ENCODE results near the gene ANKDD1A.

Gene ANKDD1A

DNA sequence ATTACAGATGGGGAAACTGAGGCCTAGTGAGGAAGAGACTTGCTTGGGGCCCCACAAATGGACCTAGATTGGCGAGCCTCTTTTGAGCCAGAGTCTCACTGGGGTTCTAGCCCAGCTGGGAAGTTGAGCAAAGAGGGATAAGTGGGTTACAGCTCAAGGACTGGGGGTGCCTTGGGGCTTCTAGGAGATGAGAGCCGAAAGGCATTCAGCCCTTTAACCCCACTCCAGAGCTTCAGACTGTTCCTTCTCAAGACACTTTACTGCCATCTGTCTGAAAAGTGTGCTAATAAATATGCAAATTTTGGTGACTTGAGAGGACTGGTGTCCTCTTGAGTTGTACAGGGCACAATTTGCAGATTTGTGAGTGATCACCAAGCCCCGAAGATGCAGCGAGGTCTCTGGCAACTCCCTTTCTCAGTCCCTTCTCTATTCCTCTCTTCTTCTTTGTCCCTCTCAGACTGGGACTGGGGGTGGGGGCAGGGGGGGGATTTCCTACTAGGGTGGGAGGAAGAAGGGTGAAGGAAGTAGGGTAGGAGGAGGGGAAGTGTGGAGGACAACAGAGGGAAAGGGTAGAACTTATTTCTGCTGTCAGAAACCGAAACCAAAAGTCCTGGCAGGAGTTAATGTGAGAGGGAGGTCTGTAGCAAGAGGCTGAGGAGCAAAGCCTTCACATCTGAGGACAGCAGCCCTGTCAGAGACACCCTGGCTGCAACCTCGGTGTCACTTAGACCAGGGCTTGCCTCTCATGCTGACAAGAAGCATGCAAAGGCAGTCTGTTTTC, 16.2 kb upstream of the ANKDD1A start:
- DNase-seq (ENCODE audit: low read depth in 2 of 2): no peak

DNA sequence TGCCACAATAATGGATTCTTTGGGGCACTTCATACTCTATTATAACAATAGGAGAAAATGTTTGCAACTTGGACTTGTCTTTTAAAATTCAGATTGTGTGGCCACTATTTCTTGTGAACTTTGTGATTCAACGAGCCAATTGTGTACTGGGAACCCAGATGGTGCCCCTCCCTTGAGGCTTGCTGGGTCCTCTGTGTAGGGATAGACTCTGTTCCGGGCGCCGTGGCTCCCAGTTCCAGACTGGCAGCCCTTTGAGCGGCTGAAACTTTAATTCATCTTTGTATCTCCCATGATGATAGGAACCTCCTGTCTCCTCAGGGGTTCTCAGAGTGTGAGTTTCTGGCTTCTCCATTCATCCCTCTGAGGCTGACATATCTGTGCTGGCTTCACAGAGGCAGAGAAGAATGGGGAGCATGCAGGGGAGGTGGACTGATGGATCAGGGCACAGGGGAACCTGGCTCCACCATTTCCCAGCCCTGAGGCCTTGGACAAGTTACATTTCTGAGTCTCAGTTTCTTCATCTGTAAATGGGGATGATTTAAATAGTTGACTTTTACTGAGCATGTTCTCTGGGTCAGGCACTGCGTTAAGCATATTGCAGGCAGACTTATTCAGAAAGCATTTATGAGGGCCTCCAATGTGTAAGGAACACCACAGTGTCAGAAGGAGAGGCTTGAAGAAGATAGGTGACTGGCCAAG, 15.2 kb upstream of the ANKDD1A start:
- DNase-seq (ENCODE audit: low read depth in 2 of 2): no peak

DNA sequence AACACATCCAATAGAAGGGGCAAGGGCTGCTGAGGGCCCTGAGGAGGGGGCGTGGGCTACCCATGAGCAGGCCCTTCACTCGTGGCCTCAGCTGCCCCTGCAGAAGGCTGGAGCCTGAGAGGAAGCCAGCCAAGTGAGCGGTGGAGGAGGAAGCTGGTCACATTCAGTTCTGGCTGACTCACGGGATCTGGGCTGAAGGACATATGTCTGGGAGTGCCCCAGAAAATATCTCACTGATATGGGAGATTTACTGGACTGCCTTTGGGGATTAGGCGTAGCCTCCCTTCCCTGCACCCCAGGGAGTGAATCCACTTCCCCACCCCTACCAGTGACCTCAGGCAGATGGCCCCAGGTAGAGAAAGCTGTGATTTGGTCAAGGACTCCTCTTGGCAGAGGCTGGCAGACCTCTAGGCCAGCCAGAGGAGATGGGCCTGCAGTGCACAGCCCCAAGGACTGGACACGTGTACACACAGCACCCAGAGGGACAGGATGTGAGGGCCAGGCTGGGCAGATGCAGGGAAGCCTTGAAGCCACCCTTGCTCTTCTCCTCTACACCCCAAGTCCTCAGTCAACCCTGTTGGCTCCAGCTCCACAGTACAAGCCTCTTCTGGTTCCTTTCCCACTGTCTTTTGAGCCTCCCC, 14.2 kb upstream of the ANKDD1A start:
- no peak for DNase-seq (ENCODE audit: low read depth in 2 of 2)

DNA sequence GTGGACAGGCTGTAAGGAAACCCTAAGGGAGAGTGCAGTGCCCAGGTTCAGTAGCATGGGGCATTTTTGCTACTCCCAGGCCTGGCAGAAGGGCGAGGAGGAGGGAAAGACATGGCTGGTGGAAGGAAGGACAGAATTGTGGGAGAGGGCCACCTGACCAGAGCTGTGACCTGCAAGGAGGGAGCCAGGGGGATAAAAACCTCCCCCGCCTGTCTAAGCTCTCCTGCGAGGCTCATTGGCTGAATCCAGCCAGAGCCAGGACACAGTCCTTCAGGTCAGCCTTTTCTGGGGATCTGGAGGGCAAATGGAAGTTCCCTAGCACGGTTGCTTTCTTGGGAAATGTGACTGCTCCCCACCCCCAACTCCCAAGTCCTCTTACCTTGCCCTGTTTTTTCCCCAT, 13.3 kb upstream of the ANKDD1A start:
- DNase-seq (ENCODE audit: low read depth in 2 of 2): no peak

DNA sequence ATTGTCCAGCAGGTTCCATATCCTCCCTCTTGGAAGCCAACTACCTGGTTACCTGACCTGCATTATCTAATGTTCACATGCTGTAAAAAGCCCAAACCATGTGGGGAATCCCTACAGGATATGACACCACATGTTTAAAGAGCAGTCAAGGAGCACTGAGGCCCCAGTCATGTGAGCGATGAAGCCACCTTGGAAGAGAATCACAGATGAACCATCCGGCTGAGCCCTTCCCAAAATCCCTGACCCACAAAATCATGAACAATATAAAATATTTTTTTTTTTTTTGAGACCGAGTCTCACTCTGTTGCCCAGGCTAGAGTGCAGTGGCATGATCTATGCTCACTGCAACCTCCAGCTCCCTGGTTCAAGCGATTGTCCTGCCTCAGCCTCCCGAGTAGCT, 10.6 kb upstream of the ANKDD1A start:
- DNase-seq (ENCODE audit: low read depth in 2 of 2): no peak

DNA sequence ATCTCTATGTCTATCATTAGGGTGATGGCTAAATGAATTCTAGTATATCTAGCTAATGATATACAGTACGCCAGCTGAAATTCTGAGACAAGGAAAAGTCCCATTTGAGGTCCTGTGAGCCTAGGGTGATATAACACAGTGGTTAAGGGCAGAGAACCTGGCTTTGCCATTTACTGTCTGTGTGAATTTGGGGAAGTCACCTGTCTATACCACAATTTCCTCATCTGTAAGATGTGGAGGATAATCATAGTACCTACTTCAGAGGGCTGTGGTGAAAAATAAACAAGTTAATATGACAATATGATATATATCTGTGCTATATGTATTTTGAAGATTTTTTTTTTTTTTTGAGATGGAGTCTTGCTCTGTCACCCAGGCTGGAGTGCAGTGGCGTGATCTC, 9.8 kb upstream of the ANKDD1A start:
- DNase-seq (ENCODE audit: low read depth in 2 of 2): no peak

DNA sequence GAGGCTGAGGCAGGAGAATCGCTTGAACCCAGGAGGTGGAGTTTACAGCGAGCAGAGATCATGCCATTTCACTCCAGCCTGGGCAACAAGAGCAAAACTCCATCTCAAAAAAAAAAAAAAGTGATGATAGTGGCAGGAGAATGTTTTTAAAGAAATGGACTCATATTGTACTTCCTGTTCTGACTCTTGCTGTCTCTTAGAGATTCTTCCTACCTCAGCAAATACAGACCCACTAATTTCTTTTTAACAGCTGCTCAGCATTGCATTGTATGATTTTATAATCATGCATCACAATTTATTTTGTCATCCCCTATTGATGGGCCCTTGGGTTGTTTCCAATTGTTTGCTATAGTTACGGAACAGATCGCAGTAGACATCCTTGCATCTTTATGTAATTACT, 8.8 kb upstream of the ANKDD1A start:
- no peak for DNase-seq (ENCODE audit: low read depth in 2 of 2)

DNA sequence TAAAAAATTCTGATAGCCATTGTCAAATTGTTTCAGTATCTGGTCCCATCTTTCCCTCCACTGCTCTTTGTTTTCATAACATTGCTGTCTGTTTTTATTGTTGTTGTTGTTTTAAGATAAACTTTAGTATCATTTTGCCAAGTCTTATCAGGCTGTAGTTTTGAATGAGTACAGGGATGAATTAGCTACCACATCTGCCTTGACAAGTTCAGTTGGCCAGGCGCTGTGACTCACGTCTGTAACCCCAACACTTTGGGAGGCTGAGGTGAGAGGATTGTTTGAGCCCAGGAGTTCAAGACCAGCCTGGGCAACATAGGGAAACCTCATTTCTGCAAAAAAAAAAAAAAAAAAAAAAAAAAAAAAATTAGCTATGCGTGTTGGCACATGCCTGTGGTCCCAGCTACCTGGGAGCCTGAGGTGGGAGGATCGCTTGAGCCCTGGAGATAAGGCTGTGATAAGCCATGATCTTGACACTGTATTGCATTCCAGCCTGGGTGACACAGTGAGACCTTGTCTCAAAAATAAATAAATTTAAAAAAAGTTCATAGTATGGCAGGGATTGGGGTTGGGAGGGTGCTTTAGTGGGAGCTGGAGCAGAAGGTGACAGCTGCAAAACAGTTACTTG, 8.3 kb upstream of the ANKDD1A start:
- DNase-seq (ENCODE audit: low read depth in 2 of 2): no peak

DNA sequence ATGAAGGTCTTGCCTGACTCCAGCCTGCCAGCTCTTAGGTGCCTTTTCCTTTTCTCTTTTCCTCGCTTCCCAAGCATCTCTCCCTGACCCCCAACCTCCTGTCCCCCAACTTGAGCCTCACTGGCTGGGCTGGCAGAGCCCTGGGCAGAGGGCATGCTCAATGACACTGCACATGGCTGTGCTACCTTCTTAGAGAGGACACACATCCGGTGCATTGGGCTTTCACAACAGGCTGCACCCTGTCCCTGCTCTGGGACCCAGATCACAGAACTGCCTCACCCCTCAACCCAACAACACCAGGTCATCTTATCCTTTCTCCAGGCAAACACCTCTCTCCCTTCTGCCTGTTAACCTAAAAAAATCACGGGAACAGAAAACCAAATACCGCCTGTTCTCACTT, 7.5 kb upstream of the ANKDD1A start:
- DNase-seq (ENCODE audit: low read depth in 2 of 2): no peak

DNA sequence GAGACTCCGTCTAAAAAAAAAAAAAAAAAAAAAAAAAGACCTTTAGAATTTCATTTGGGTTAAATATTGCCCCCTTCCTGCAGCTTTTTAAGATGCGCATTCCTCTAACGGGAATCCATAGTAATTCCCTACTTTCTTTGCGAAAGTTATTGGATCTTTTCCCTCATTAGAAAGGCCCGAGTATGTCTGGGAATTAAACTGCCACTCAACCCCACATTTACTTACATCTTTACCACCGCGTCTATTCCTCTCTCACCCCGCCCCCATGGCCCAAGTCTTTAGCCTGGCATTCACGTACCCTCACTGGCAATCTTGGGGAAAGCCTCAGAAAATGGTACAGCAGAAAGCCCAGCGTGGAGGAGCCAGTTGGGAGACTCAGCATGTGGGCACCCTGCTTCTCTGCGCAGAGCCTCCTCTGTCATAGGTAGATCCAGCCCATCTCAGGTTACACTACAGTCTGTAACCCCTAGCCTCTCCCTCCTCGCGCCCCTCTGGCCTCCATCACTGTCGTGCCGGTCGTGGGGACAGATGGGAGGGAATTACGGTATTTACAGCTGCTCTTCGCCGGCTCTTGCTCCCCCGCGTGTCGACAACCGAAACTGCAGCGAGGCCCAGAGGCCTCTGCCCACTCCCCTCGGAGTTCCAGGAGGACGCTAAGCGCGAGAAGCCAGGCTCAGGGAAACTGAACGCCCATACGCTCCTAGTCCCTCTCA, 6.4 kb upstream of the ANKDD1A start:
- peak; percentile 65 to 72 for DNase-seq (ENCODE audit: low read depth in 2 of 2)

DNA sequence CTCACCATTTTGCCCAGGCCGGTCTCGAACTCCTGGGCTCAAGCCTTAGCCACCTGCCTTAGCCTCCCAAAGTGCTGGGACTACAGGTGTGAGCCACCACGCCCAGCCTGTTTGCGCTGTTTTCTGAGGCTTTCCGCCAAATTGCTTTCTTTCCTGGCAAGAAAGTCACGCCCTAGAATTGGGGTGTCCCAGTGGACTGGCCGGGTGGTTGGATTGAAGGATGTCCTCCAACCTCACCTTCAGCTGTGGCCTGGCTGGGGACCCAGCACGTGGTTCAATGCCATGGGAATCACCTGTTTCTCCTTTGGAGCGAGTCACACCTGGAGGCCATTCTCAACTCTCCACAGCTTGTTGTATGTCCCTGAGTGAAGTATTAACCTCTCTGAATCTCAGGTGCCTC, 5.8 kb upstream of the ANKDD1A start:
- DNase-seq (ENCODE audit: low read depth in 2 of 2): no peak

DNA sequence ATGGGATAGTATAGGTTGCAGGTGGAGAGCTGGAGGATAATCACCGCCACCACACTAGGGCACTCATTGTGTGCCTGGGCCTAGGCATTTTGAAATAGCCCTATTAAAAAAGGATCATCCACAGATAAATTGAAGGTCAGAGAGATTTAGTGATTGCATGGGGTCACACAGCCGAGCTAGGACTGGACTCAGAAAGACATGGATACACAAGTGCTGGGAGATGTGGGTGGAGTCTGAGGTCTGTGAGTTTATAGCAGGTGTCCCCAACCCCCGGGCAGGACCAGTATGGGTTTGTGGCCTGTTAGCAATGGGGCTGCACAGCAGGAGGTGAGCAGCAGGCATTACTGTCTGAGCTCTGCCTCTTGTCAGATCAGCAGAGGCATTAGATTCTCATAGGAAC, 5.3 kb upstream of the ANKDD1A start:
- DNase-seq (ENCODE audit: low read depth in 2 of 2): no peak

DNA sequence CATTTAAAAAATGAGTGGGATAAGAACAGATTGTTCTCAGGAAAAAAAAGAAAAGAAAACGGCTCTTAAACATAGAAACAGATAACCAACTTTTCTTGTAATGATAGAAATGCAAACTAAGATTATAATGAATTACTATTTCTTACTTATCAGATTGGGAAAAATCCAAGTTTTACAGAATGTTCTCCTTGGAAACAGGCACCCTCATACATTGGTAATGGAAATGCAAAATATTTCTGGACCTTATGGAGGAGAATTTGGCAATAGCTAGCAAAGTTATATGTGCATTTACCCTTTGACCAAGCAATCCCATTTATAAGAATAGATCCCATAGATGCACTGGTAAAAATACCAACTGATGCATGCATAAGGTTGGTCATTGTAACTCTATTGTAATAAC, 3.7 kb upstream of the ANKDD1A start:
- DNase-seq (ENCODE audit: low read depth in 2 of 2): no peak

DNA sequence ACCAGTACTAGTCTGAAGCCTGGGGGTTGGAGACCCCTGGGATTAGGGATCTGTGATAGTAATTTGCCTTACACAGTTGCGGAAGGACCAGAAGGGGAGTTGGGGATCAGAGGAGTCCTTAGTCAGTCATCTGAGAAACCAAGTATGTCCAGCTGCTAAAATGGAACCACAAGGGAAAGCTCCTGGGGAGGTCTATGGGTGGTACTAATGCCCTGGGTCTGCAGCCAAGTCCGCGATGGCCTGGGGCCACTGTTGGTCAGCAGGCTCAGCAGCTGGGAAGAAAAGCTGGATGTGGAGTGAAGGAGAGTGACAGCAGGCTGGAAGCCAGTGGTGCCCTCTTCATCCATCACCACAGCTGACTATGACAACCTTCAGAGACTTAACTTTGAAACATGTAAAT, 2.2 kb upstream of the ANKDD1A start:
- DNase-seq (ENCODE audit: low read depth in 2 of 2): no peak

DNA sequence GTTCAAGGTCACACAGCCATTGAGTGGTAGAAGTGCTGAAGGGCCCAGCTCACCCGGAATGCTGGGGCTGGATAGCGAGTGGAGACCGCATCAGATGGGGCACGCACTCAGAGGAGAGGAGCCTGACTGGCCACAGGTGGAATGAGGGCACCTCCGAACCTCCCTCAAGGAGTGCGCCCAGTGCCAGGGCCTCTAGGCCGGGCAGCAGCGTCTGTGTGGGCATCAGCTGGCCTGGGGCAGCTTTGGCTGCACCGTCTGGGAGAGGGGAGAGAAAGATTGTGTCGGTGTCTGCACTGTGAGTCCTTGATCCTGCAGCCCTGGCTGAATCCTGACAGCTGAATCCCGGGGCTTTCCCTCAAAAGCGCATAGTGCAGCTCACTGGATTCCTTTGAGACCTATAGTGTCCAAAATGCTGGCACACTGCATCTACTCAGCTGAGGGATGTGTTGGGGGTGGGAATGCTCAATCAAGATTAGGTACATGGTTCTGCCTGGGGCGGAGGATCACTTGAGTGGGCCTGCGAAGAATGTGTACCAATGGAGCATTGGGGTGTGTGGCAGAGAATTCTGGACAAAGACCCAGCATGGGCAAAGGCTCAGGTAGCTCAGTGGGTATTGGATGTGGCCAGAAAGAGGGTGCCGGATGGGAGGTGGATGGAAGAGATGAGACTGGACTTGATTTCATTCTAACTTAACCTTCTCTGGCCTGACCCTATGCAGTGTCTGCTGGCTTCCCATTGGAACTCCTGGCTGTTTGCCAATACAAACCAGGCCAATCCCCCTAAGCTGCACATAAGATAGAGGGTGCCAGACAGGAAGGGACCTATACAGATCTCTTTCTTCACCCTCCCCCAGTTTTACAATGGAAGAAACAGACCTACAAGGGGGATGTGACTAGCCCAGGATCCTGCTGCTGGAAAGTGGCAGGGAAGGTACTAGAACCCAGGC, 950 bp downstream of the ANKDD1A start:
- DNase-seq (ENCODE audit: low read depth in 2 of 2): no peak

DNA sequence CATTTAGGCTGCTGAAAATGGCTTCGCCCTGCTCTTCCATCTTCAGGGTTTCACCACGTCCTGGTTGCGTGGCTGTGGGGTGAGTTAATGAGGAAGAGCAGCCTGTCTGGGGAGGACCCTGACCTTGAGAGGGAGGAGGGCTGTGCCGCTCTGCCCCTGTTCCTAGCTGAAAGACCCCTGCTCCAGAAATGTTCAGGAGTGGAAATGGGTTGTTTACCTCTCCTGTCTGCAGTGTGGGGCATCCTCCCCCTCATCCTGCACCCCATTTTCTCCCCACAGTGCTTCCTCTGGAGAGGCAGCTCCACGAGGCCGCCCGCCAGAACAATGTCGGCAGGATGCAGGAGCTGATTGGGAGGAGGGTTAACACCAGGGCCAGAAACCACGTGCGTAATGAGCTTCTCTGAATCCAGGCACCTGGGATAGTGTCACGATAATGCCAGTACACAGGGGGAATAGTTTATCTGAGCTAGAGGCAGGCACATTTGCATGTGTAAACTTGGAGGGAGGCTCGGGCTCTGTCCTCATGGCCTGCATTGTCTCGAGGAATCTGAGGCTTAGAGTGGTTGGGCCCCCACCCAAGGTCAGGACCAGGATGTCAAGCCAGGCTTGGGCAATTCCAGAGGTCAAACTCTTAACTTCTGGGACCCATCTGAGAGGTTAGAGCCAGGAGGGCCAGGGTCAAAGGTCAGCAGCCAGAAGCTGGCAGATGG, 4.0 kb downstream of the ANKDD1A start:
- no peak for DNase-seq (ENCODE audit: low read depth in 2 of 2)

DNA sequence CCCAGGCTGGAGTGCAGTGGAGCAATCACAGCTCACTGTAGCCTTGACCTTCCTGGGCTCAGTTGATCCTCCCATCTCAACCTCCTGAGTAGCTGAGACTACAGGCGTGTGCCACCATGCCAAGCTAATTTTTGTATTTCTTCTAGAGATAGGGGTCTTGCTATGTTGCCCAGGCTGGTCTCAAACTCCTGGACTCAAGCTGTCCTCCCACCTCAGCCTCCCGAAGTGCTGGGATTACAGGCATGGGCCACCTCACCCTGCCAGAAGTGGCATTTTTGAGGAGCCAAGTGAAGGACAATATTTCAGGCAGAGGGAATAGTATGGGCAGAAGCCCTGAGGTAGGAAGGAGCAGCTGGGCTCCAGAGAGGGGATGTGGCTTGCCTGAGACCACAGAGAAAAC, 4.7 kb downstream of the ANKDD1A start:
- no peak for DNase-seq (ENCODE audit: low read depth in 2 of 2)

DNA sequence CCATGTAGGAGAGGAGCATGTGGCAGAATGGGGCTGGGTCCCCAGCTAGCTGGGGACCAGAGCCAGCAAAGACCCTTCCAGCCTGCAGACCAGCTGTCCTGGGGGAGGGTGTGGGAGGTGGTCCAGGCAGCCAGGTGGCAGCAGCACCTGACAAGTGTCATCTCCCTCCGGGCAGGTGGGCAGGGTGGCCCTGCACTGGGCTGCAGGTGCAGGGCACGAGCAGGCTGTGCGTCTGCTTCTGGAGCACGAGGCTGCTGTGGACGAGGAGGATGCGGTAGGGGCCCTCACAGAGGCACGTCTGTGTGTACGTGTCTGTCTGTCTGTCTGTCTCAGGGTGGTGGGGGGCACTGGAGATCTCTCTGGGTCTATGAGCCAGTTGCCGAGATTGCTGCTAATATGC, 5.5 kb downstream of the ANKDD1A start:
- no peak for DNase-seq (ENCODE audit: low read depth in 2 of 2)

DNA sequence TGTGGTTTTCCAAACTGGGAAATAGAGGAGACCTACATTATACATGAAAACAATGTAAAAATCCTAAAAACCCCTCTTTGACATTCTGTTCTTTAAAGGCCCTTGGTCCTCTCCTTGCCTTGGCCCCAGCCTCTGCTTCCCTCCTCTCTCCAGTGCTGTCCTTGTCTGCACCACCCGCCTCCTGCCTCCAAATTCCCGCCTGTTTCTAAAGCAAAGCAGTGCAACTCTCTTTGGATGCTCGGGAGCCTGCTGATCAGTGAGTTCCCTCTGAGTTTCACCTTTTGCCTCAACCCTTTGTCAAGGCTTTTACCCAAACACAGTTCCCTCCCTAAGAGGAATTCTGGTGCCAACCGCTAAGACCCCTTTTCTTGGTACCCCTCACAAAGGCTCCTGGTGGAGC, 8.0 kb downstream of the ANKDD1A start:
- no peak for DNase-seq (ENCODE audit: low read depth in 2 of 2)

DNA sequence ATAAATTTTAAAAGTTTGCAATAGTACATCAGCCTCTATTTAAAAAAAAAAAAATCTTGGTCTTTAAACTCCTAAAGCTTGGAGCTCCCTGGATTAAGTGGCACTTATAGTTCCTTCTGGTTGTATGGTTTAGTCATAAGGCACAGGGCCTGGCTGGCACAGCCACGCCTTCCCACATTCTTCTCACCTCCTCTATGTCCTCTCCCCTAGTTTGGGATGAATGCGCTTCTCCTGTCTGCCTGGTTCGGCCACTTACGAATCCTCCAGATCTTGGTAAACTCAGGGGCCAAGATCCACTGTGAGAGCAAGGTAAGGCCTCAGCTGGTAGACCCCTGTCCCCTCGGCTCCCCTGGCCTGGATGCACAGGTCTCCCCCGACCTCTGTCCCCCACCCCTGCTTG, 10.0 kb downstream of the ANKDD1A start:
- DNase-seq (ENCODE audit: low read depth in 2 of 2): no peak

Measured in stimulated activated CD8-positive, alpha-beta memory T cell treated with anti-CD3 and anti-CD28 coated beads, Interleukin-2, amount 100 ng/mL, for 48 hours (primary cell).